Neuron (in vitro differentiated cells): ENCODE results near the gene TNXB.

ENCODE experiments used
- H2AFZ ChIP-seq: one replicate; pipeline ENCODE4 v1.6.1; 2013; ENCODE audit warnings: low read depth, mild to moderate bottlenecking, inconsistent platforms, low read length, moderate library complexity
- H3K27me3 ChIP-seq: one replicate; pipeline ENCODE4 v1.6.1; 2013; ENCODE audit warnings: low read length; ENCODE audit not compliant: insufficient read depth
- H3K36me3 ChIP-seq: one replicate; pipeline ENCODE4 v1.6.1; 2013; ENCODE audit warnings: low read length; ENCODE audit not compliant: insufficient read depth
- H3K4me1 ChIP-seq: one replicate; pipeline ENCODE4 v1.6.1; 2013; ENCODE audit warnings: low read length; ENCODE audit not compliant: insufficient read depth
- H3K4me3 ChIP-seq: 2 replicates; pipeline ENCODE4 v1.5.1; 2013; ENCODE audit warnings: mild to moderate bottlenecking, low read length, moderate library complexity
- H3K9me3 ChIP-seq: one replicate; pipeline ENCODE4 v1.6.1; 2013; ENCODE audit warnings: low read length

The TNXB gene

GRCh38 chr6:32083812-32084768, 25.0 kb downstream of the TNXB start:
- Histone ChIP-seq H3K9me3 (peaks cover 1% of the 10 kb centered on the region), H3K36me3 (no peaks in the 10 kb centered on the region), H3K4me1 (no peaks in the 10 kb centered on the region), H3K27me3 (peaks cover 26% of the 10 kb centered on the region), H2AFZ (no peak overlapping the region), H3K4me3 (no peak overlapping the region)

- Histone ChIP-seq H3K27me3 (peaks cover 18% of the 10 kb centered on the region), H3K36me3 (no peaks in the 10 kb centered on the region), H3K4me3 (no peak overlapping the region), H3K9me3 (peaks cover 1% of the 10 kb centered on the region), H2AFZ (no peak overlapping the region), H3K4me1 (no peaks in the 10 kb centered on the region)
These were observed 26.2 kb downstream of the TNXB start for GRCh38 chr6:32082935-32083334.

- no peak overlapping the region for H3K4me3 ChIP-seq
- no peak overlapping the region for H2AFZ ChIP-seq
- no peaks in the 10 kb centered on the region for H3K4me1 ChIP-seq
- peaks cover 18% of the 10 kb centered on the region for H3K27me3 ChIP-seq
- H3K9me3 ChIP-seq: peaks cover 1% of the 10 kb centered on the region
- no peaks in the 10 kb centered on the region for H3K36me3 ChIP-seq
These were observed 26.7 kb downstream of the TNXB start for GRCh38 chr6:32082478-32082877.

GRCh38 chr6:32081168-32081990, 27.8 kb downstream of the TNXB start:
- H2AFZ ChIP-seq: no peak overlapping the region
- peaks cover 8% of the 10 kb centered on the region for H3K27me3 ChIP-seq
- no peaks in the 10 kb centered on the region for H3K36me3 ChIP-seq
- H3K4me1 ChIP-seq: no peaks in the 10 kb centered on the region
- no peak overlapping the region for H3K4me3 ChIP-seq
- H3K9me3 ChIP-seq: no peaks in the 10 kb centered on the region

- Histone ChIP-seq H2AFZ (no peak overlapping the region), H3K4me3 (no peak overlapping the region), H3K36me3 (no peaks in the 10 kb centered on the region), H3K27me3 (peaks cover 7% of the 10 kb centered on the region), H3K4me1 (no peaks in the 10 kb centered on the region), H3K9me3 (no peaks in the 10 kb centered on the region)
These were observed 29.4 kb downstream of the TNXB start for GRCh38 chr6:32079566-32080290.

- Histone ChIP-seq H3K27me3 (peaks cover 6% of the 10 kb centered on the region), H3K4me3 (no peak overlapping the region), H2AFZ (no peak overlapping the region), H3K36me3 (no peaks in the 10 kb centered on the region), H3K9me3 (no peaks in the 10 kb centered on the region), H3K4me1 (no peaks in the 10 kb centered on the region)
These were observed 32.8 kb downstream of the TNXB start for GRCh38 chr6:32076321-32076809.

- H3K4me1 ChIP-seq: no peaks in the 10 kb centered on the region
- H3K9me3 ChIP-seq: no peaks in the 10 kb centered on the region
- peaks cover 11% of the 10 kb centered on the region for H3K27me3 ChIP-seq
- no peak overlapping the region for H3K4me3 ChIP-seq
- no peaks in the 10 kb centered on the region for H3K36me3 ChIP-seq
- H2AFZ ChIP-seq: no peak overlapping the region
These were observed 33.4 kb downstream of the TNXB start for GRCh38 chr6:32075781-32076180.

GRCh38 chr6:32074996-32075532, 34.1 kb downstream of the TNXB start:
- peaks cover 17% of the 10 kb centered on the region for H3K27me3 ChIP-seq
- H3K4me1 ChIP-seq: no peaks in the 10 kb centered on the region
- no peak overlapping the region for H2AFZ ChIP-seq
- no peaks in the 10 kb centered on the region for H3K36me3 ChIP-seq
- no peaks in the 10 kb centered on the region for H3K9me3 ChIP-seq
- no peak overlapping the region for H3K4me3 ChIP-seq

GRCh38 chr6:32073613-32074012, 35.5 kb downstream of the TNXB start:
- H3K36me3 ChIP-seq: no peaks in the 10 kb centered on the region
- H3K9me3 ChIP-seq: no peaks in the 10 kb centered on the region
- no peak overlapping the region for H3K4me3 ChIP-seq
- H3K27me3 ChIP-seq: peaks cover 31% of the 10 kb centered on the region
- H3K4me1 ChIP-seq: no peaks in the 10 kb centered on the region
- H2AFZ ChIP-seq: no peak overlapping the region

- peaks cover 31% of the 10 kb centered on the region for H3K27me3 ChIP-seq
- no peaks in the 10 kb centered on the region for H3K4me1 ChIP-seq
- no peaks in the 10 kb centered on the region for H3K36me3 ChIP-seq
- no peak overlapping the region for H2AFZ ChIP-seq
- H3K4me3 ChIP-seq: no peak overlapping the region
- no peaks in the 10 kb centered on the region for H3K9me3 ChIP-seq
These were observed 36.0 kb downstream of the TNXB start for GRCh38 chr6:32073101-32073500.

- H3K4me3 ChIP-seq: no peak overlapping the region
- H3K9me3 ChIP-seq: no peaks in the 10 kb centered on the region
- no peaks in the 10 kb centered on the region for H3K36me3 ChIP-seq
- no peak overlapping the region for H2AFZ ChIP-seq
- H3K27me3 ChIP-seq: peaks cover 31% of the 10 kb centered on the region
- H3K4me1 ChIP-seq: no peaks in the 10 kb centered on the region
These were observed 38.2 kb downstream of the TNXB start for GRCh38 chr6:32070814-32071543.

- Histone ChIP-seq H3K27me3 (peaks cover 28% of the 10 kb centered on the region), H3K4me1 (no peaks in the 10 kb centered on the region), H3K9me3 (no peaks in the 10 kb centered on the region), H2AFZ (no peak overlapping the region), H3K36me3 (no peaks in the 10 kb centered on the region), H3K4me3 (no peak overlapping the region)
These were observed 39.1 kb downstream of the TNXB start for GRCh38 chr6:32069878-32070515.
